Inflammatory macrophage (primary cell): Measurements from ENCODE around the gene CSNK1G1.

Experiments used
- DNase-seq, 2 donors: peaks; one replicate each; pipeline ENCODE4 v3.0.0-alpha.2; 2020 to 2022

CSNK1G1 gene

GRCh38 chr15:64152507-64153387 is 203.2 kb downstream of the CSNK1G1 start:
- no peak for DNase-seq

GRCh38 chr15:64151727-64152506 is 204.1 kb downstream of the CSNK1G1 start, which contains the start of gene SNX22:
Gene SNX22 (plus strand): TSS chr15:64151731. CDS start chr15:64151776, 45 bp downstream.
- DNase-seq: no peak

GRCh38 chr15:64149893-64150578 is 205.9 kb downstream of the CSNK1G1 start:
- peak; percentile 41 to 64 for DNase-seq

- DNase-seq: peak; percentile 21 to 27
Measured at GRCh38 chr15:64149424-64149823, 206.5 kb downstream of the CSNK1G1 start.

GRCh38 chr15:64148581-64148980 is 207.4 kb downstream of the CSNK1G1 start:
- no peak for DNase-seq

- DNase-seq: no peak
Measured at GRCh38 chr15:64148168-64148567, 207.8 kb downstream of the CSNK1G1 start.

- DNase-seq: no peak
Measured at GRCh38 chr15:64146885-64147681, 208.9 kb downstream of the CSNK1G1 start.

- no peak for DNase-seq
Measured at GRCh38 chr15:64146520-64146884, 209.5 kb downstream of the CSNK1G1 start.

- no peak for DNase-seq
Measured at GRCh38 chr15:64146041-64146440, 209.9 kb downstream of the CSNK1G1 start.

- DNase-seq: no peak
Measured at GRCh38 chr15:64144565-64145281, 211.2 kb downstream of the CSNK1G1 start.

- no peak for DNase-seq
Measured at GRCh38 chr15:64144192-64144564, 211.8 kb downstream of the CSNK1G1 start.

- DNase-seq: no peak
Measured at GRCh38 chr15:64143276-64143675, 212.7 kb downstream of the CSNK1G1 start.

- DNase-seq: no peak
Measured at GRCh38 chr15:64141798-64142512, 214.0 kb downstream of the CSNK1G1 start.

GRCh38 chr15:64138331-64138941 is 217.5 kb downstream of the CSNK1G1 start:
- DNase-seq: no peak

GRCh38 chr15:64137226-64137833 is 218.6 kb downstream of the CSNK1G1 start:
- no peak for DNase-seq

GRCh38 chr15:64136347-64136746 is 219.6 kb downstream of the CSNK1G1 start:
- no peak for DNase-seq

GRCh38 chr15:64134345-64134829 is 221.6 kb downstream of the CSNK1G1 start:
- DNase-seq: no peak

- DNase-seq: peak in 1 of 2 donors; percentile 29
Measured at GRCh38 chr15:64133623-64134344, 222.2 kb downstream of the CSNK1G1 start.

- DNase-seq: no peak
Measured at GRCh38 chr15:64132217-64132616, 223.8 kb downstream of the CSNK1G1 start.
